Ovary (tissue), 9 donors: ENCODE measurements around the gene DENND5A. TPM values are rescaled to one million over a fixed set of nuclear protein-coding genes. Genes with fewer than 3 reads are reported as not detected.

Experiments used
- DNase-seq, 5 donors: peaks; one replicate each; pipeline ENCODE4 v3.0.0-alpha.2; 2019 to 2020
- H3K27ac ChIP-seq, 2 donors: fragments of 200-600 bp; one replicate each; pipeline versions ENCODE4 v1.5.1 to v1.8.0; 2019 to 2022
- H3K27me3 ChIP-seq: fragments of 200-600 bp; one replicate; pipeline ENCODE4 v1.8.0; 2022
- H3K36me3 ChIP-seq: fragments of 200-600 bp; sonication (generic); one replicate; pipeline ENCODE4 v1.5.1; 2019
- H3K4me1 ChIP-seq: one replicate; pipeline ENCODE4 v1.8.1; 2013; ENCODE audit warnings: mild to moderate bottlenecking, moderate library complexity; ENCODE audit not compliant: insufficient read depth
- H3K4me3 ChIP-seq: fragments of 200-600 bp; sonication (generic); one replicate; pipeline ENCODE4 v1.5.1; 2017
- H3K9me3 ChIP-seq, 2 donors: fragments of 200-600 bp in 1 of 2; sonication (generic) in 1 of 2; one replicate each; pipeline versions ENCODE4 v1.5.1 to v1.8.1; 2013 to 2019; ENCODE audit warnings: mild to moderate bottlenecking in 1 of 2, moderate library complexity in 1 of 2
- CTCF ChIP-seq, 3 donors: fragments of 450-650 bp in 2 of 3; fragments of 200-600 bp in 1 of 3; IDR thresholded peaks; one replicate each; pipeline versions ENCODE4 v1.5.1 to v1.8.0; 2016 to 2022; ENCODE audit warnings: antibody characterized with exemption in 3 of 3, mild to moderate bottlenecking in 1 of 3
- EP300 ChIP-seq: sonication (generic); formaldehyde crosslinking; IDR thresholded peaks from one replicate; pipeline ENCODE4 v1.6.1; 2017; ENCODE audit warnings: antibody characterized with exemption
- POLR2A ChIP-seq: fragments of 450-650 bp; IDR thresholded peaks from one replicate; pipeline ENCODE4 v1.6.1; 2017; ENCODE audit warnings: antibody characterized with exemption, mild to moderate bottlenecking, moderate library complexity
- WGBS, 3 donors: extraction: QIAGEN DNeasy Blood & Tissue Kit in 1 of 3; methylation state at CpG; one replicate each; pipeline versions ENCODE4 v1.1.5 to v1.1.7; 2013 to 2017; 5-methylcytosine and 5-hydroxymethylcytosine counted together
- intact Hi-C, 4 donors: fragments of 100-400 bp; cut with DNase I; formaldehyde crosslinking; loops; one replicate each; pipeline versions ENCODE4 v1.11.0 to v1.15.1; 2022 to 2023
- polyA plus RNA-seq, 2 donors: library from polyadenylated mRNA; stranded (reverse); fragments of 200-250 nt in 1 of 2; fragments of 350-450 nt in 1 of 2; fragmentation: Illumina TruSeq in 1 of 2; extraction: RNeasy Lipid Tissue Mini Kit (QIAGEN cat#74804) in 1 of 2; gene quantifications; one replicate each; pipeline ENCODE4 v1.2.3, GENCODE V29; 2013 to 2014
- total RNA-seq, 7 donors: library from RNA; depleted of rRNA in 2 of 7; stranded (reverse); fragments of >200 nt in 2 of 7; fragmentation: NEBNext Ultra II Directional in 3 of 7; extraction: Animal tissue kit (Norgen Biotek cat#: 25700) in 3 of 7; gene quantifications; one replicate each; pipeline versions ENCODE4 v1.1.0 to v1.2.4, GENCODE V29; 2016 to 2023
- donor health status: DM: no; HTN: no; CAD: no; lungs with moderate emphysema.
- donor health status: DM: no; HTN: no; CAD: no.
- donor health status: Bipolar disorder and iron deficiency.
- donor health status: DM: yes; HTN: yes; CAD: no.
- donor health status: DM: no; HTN: no; CAD: no.
- donor health status: DM: yes; HTN: yes; CAD: no.

DENND5A gene
- total and polyA plus RNA-seq, 9 donors = 44.2 to 122 (median 66.6) TPM

DNA sequence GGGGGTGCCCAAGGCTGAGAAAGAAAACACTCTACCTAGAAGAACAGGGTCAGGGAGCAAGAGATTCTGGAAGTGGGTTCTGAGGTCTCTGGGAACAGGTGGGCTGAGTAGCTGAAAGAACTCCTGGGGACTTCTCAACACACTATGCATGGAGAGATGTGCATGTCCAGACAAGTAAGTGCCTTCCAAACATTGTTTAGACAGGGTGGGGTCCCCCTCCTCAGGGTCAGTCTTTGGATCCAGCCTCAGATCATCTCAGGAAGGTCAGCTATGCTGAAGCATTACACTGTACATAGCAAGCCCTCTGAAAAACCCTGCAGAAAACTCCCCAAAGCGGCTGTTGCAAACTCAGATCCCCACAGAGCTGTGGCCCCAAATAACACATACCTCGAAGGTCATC, 119.9 kb downstream of the DENND5A start:
- DNase-seq = no peak
- Histone ChIP-seq H3K4me1 (no peaks in the 10 kb centered on the region), H3K27ac (no peak overlapping the region), H3K9me3 (no peaks in the 10 kb centered on the region), H3K27me3 (no peaks in the 10 kb centered on the region), H3K4me3 (no peak overlapping the region), H3K36me3 (no peaks in the 10 kb centered on the region)
- TF ChIP-seq EP300 (no peak), CTCF (IDR thresholded peaks at IDR 0.05) (no peak), POLR2A (no peak)
- WGBS, 3 donors = 89 to 97% (median 94%) methylated on average over 2 of the region's 2 CpGs
- intact Hi-C loops = no loop called here

- H3K27me3 ChIP-seq = no peaks in the 10 kb centered on the region
- no peaks in the 10 kb centered on the region for H3K9me3 ChIP-seq
- DNase-seq = no peak
- H3K4me1 ChIP-seq = no peaks in the 10 kb centered on the region
- H3K4me3 ChIP-seq = no peak overlapping the region
- TF ChIP-seq CTCF (IDR thresholded peaks at IDR 0.05) = no peak
- no peak for TF ChIP-seq EP300
- no peaks in the 10 kb centered on the region for H3K36me3 ChIP-seq
- H3K27ac ChIP-seq = no peak overlapping the region
- intact Hi-C loops = no loop called here
- WGBS, 3 donors = 94 to 95% (median 95%) methylated on average over 2 of the region's 2 CpGs
Measured at GRCh38 chr11:9144828-9145227, 120.3 kb downstream of the DENND5A start.

- WGBS, 3 donors = 92 to 100% (median 95%) methylated on average over 1 of the region's 1 CpG
- TF ChIP-seq CTCF (IDR thresholded peaks at IDR 0.05) (no peak), EP300 (no peak), POLR2A (no peak)
- Histone ChIP-seq H3K4me1 (no peaks in the 10 kb centered on the region), H3K27ac (no peak overlapping the region), H3K27me3 (no peaks in the 10 kb centered on the region), H3K36me3 (no peaks in the 10 kb centered on the region), H3K4me3 (no peak overlapping the region), H3K9me3 (no peaks in the 10 kb centered on the region)
- intact Hi-C loops = no loop called here
- DNase-seq = no peak
Measured at GRCh38 chr11:9143721-9144120, 121.4 kb downstream of the DENND5A start.

- Histone ChIP-seq H3K36me3 (no peaks in the 10 kb centered on the region), H3K27ac (no peak overlapping the region)
Measured at GRCh38 chr11:9142732-9143131, 122.4 kb downstream of the DENND5A start.

More at GRCh38 chr11:9142732-9143131, 122.4 kb downstream of the DENND5A start:
- 83 to 88% (median 86%) methylated on average over 7 of the region's 7 CpGs for WGBS, 3 donors
- no peak for TF ChIP-seq POLR2A
- TF ChIP-seq CTCF (IDR thresholded peaks at IDR 0.05) = no peak
- no peak for TF ChIP-seq EP300
- no peak overlapping the region for H3K4me3 ChIP-seq
- no peaks in the 10 kb centered on the region for H3K4me1 ChIP-seq
- intact Hi-C loops = no loop called here
- H3K9me3 ChIP-seq = no peaks in the 10 kb centered on the region
- no peak for DNase-seq
- no peaks in the 10 kb centered on the region for H3K27me3 ChIP-seq
